HG03039 (cell line): ENCODE results near the gene C13orf46.

Experiments
- ATAC-seq: cut with Tn5 transposase; IDR thresholded peaks from one replicate; pipeline ENCODE4 v1.9.1; 2021; ENCODE audit warnings: mild to moderate bottlenecking, moderate library complexity; ENCODE audit not compliant: unreplicated experiment

C13orf46 gene

DNA sequence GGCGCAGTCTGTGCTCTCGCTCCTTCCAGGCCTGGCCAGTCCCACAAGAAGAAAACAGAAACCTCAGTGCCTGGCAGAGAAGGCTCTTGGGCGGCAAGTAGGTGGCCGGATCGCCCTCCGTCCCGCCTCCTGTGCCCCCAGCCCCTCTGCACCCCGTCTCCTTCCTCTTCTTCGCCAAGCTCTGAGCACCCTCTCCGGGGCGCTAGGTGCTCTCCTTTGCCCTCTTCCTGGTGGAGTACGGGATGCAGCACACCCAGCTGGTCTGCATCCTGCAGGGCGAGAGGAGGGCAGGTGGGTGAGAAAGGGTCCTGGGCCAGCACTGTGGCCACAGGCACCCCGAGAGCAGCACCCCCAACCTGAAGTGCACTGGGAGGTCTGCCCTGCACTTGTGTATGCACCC lies 17.3 kb downstream of the C13orf46 start:
- ATAC-seq: no peak

DNA sequence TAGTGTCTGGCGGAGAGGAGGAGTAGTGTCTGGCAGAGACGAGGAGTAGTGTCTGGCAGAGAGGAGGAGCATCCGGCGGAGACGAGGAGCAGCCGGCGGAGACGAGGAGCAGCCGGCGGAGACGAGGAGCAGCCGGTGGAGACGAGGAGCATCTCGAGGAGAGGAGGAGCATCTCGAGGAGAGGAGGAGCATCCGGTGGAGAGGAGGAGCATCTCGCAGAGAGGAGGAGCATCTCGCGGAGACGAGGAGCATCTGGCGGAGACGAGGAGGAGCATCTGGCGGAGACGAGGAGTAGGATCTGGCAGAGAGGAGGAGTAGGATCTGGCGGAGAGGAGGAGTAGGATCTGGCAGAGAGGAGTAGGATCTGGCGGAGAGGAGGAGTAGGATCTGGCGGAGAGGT lies 18.2 kb downstream of the C13orf46 start:
- ATAC-seq: no peak

DNA sequence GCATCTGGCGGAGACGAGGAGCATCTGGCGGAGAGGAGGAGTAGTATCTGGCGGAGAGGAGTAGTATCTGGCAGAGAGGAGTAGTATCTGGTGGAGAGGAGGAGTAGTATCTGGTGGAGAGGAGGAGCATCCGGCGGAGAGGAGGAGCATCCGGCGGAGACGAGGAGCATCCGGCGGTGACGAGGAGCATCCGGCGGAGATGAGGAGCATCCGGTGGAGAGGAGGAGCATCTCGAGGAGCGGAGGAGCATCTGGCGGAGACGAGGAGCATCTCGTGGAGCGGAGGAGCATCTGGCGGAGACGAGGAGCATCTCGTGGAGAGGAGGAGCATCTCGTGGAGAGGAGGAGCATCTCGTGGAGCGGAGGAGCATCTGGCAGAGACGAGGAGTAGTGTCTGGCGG lies 18.6 kb downstream of the C13orf46 start:
- ATAC-seq: no peak

DNA sequence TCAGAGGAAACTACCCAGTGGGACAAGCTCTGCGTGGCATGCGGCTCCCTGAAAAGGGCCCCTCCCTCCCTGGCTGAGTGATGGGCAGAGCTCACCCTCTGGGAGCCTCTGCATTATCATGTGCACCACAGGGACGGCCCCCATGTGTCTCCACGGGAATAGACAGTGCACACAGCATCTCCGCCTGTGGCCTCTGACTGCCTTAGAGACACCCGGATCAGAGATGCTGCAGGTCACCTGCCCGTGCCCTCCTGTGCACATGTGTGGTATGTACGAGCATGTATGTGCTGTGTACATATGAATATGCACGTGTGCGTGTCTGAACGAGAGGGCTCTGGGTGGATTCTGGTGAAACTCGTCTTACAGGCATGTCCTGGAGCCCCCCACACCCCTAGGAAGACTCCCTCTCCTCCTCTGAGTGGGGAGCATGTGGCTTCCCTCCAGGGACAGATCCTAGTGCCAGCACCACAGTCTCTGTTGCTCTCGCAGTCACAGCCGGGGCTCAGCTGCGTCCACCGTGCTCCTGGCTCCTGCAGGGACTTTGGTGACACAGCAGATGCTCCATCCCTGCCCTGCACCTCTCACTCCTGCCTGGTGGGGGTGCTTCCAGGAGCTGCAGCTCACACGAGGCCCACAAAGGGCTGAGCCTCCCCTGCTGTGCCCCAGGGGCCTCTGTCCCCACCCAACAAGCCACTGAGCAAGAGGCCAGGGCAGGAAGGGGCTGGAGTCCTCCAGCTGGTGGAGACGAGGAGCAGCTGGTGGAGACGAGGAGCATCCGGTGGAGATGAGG lies 19.6 kb downstream of the C13orf46 start:
- no peak for ATAC-seq

DNA sequence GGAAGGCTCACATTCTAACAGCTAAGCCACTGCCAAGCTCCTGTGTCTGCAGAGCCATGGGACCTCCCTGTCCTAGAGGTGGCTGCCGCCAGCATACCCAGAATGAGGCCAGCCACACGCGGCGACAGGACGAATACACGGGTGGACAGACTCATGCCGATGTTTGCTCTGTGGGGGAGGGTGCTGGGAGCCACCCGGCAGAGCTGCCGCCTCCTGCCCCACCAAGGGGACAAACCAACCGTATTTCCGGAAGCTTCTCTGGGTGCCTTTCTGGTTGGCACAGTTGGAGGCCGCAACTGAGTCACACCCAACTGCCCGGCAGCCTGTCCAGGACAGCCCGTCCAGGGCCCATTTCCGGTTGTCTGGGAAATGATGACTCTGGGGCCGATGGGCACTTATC lies 20.3 kb downstream of the C13orf46 start:
- no peak for ATAC-seq

DNA sequence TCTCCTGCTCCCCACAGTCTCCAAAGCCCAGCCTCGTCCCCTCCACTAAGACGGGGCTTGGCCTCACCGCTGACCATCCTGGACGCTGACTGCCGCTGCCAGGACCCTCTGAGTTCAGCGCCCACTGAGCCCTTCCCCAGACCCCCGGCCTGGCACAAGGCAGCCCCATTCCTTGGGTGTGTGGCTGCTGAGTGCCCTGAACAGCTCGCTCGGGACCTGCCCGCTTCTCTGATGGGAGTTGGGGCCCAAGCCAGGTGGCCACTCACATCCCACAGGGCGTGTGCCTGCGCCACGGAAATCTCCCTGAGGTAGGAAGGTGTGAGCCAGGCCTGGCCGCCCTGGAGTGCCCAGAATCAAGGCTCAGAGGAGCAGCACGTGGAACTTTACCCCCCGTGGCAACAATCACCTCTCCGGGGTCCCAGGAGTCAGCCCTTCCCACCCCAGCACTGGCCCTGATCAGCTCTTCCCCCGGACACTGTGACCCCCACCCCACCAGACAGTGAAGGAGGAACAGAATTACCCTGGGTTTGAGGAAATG lies 20.8 kb downstream of the C13orf46 start:
- no peak for ATAC-seq

DNA sequence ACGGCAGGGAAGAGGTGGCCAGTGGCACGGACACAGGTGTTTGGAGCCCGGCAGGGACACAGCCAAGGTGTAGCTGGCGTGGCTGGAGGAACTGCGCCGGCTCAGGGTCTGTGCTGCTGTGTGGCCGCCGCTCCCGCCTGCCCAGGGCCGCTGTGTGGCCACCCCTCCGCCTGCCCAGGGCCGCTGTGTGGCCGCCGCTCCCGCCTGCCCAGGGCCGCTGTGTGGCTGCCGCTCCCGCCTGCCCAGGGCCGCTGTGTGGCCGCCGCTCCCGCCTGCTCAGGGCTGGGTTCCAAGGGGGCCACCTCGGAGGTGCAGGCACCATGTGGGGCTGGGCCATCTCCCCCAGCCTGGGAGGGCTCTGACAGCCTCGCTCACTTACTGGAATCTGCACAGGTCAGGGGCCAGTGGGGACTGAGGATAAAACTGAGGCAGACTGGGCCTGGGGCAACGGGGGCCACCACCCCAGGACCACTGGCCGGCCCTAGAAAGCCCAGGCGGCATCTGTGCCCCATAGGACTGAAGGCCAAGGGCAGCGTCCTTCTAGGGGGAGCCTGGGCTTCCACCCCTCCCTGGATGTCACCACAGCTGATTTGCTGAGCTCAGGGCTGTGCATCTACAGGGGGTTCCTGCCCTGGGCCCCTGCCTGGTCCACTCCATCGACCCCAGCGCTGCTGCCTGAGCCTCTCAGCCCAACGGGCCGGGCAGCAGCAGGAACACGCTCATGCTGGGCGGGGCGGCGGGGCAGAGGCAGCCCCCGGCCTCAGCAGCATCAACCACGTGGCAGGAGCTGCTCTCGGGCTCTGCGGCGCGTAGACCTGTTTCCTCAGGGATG lies 21.5 kb downstream of the C13orf46 start:
- ATAC-seq: no peak

DNA sequence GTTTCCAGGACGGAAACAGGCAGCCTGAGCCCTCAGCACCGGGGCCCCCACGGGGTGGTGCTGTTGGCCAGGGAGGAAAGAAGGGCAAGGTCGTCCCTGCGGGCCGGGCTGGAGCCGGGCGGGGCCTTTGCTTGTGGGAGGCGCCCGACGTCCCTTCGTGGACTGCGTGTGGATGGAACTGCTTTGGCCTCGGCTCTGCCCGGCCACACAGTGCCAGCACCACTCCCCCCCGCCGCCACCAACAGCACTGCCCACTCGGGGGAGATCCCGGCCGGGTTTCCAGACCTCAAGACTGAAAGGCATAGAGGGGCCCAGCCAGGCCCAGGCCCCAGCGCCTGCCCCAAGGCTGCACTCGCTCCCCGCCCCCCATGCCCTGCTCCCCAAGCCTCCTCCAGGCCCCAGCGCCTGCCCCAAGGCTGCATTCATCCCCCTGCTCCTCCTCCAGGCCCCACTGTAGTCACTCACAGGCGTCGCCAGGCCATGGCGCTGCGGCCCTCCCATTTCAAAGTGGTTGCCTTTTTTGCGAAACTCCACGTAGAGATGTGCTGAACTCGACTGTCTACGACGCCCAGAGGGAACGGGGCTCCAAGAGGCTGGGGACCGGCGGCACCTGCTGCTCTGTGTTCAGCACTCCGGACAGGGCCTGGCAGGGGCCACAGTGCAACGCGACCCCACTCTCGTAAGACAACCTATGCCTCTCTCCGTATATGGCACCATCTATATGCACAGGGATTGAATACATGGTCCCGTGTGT lies 22.5 kb downstream of the C13orf46 start:
- ATAC-seq: no peak

DNA sequence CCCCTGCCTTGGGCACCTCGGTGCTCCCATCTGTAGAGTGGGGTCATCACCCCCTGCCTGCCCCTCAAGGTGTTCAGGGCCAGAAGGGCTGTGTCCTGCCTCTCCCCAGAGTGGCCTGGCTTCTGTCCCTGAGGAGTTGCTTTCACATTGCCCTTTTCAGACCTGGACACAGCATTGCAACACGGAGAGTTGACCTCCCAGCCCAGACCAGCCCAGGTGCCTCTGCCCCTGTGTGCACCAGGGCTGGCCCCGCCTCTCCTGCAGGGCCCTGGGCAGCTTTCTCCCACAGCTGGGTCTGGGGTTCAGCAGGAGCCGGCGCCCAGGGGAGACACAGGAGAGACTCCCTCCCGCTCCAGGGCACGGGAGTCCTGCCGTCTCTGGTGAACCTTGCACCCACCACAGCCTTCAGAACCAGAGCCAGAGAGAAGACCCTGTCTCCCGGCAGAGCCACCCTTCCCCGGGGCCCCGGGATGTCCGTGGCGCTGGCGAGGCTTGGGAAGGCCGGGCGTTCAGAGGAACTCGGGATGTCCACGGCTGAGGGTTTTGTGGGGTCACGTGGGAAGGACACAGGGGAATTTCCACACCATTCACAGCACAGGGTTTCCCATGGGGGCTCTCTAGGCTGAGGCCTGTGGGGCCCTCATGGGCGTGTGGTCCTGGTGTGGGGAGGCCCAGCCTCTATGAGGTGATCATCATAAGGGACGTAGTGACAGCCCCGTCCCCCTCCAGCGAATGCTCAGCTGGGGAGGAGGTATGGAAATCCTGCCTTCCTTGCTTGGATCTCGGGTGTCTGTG lies 23.2 kb downstream of the C13orf46 start:
- ATAC-seq: no peak

DNA sequence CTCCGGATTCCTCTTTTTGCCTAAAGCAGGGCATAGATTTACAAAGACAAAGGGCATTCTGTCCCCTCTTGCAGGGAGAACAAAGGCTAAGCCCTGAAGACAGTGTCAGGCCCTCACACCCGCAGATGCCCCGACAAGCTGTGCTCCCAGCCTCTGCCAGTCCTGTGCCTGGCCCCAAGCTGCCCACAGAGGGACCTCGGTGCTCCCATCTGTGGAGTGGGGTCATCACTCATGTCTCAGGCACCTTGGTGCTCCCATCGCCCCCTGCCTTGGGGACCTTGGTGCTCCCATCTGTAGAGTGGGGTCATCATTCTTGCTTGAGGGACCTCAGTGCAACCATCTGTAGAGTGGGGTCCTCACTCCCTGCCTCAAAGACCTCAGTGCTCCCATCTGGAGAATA lies 24.3 kb downstream of the C13orf46 start:
- no peak for ATAC-seq

DNA sequence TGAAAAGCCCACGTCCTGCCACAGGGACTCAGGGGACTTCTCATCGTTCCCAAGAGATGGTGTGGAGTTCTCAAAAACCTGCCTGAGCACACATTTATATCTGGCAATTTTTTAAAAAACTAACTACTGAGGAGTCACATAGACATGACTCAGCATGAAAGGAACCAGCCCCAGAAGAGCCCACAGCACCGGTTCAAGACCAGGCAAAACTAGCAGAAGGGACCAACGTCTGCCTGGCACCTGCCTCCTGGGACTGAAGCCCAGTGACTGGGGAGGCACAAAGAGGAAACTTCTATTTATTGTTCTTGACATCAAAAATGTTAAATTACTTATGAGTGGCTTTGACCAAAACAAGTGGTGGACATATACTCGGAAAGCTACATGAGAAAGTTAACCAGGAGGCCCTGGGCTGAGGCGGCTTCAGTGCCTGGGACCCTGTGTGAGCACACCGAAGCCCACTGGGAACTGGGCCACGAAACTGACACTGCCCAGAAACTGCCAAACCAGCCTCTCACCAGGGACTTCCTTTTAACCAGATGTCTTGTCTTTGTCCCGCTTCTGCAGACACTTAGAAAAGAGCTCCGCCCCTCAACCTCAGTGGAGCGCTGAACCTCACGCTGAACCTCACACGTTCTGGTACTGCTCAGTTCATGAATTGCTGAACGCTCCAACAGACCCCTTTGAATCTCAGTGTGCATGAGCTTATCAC lies 25.7 kb downstream of the C13orf46 start:
- ATAC-seq: no peak

DNA sequence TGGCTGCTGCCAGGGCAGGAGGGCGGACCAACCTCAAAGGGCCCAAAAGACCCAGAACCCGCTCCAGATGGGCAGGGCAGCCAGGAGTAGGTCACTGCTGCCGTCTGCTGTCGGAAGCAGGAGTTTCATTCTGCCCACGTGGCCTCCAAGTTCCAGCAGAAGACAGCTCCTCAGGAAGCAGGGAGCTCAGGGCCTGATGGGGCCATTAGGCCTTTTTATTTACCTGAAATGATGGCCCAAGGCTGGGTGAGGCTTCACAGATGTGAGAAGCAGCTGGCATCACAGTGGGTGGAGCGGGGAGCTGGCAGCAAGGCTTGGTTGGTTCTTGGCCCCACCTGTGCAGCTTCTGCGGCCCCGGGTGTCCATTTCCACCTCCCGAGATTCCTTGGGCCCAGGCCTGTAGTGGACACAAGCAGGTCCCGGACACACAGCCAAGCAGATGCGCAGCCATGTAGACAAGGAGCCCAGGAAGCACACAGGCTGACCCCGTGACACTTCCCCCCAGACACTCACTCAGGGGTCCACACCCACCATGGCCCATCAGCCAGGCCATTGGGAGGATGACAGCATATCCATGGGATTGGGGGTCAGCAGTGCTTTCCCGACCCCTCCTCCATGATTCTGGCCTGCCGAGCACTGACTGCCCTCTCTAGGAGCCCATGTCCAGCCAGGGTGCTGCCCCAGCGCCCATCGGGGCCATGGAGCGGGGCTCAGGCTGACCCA lies 26.4 kb downstream of the C13orf46 start:
- no peak for ATAC-seq

DNA sequence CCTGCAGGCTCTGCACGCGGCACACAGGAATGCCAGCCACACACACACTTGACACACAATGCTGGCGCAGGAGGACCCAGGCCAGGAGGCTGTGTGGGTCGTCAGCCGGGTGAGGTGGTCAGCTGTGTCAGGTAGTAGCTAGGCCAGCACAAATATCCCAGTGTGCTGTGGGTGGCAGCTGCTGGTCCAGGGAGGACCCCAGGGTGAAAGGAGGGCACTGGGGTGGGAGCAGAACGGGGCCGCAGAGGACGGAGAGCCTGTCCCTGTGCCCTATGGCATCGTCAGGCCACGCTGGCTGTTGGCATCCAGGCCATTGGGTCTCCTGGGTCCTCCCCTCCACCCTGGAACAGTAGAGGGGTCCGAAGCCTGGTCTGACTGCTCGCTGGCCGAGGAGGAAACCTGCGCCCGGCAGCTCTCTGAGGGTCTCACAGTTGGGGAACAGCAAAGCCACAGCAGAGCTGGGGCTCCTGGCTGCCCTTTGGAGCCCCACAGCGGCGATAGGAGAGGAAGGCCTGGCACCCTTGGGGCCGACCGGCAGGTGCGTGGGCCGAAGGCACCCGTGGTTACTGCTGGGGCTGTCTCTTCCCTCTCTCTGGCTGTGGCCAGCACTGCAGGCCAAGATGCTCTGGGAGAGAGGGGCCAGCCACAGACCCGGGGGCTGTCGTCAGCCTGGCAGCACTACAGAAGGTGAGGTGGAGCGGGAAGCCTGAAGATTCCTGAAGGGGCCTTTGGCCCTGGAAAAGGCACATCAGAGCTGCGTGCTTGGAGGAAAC lies 27.3 kb downstream of the C13orf46 start:
- no peak for ATAC-seq

DNA sequence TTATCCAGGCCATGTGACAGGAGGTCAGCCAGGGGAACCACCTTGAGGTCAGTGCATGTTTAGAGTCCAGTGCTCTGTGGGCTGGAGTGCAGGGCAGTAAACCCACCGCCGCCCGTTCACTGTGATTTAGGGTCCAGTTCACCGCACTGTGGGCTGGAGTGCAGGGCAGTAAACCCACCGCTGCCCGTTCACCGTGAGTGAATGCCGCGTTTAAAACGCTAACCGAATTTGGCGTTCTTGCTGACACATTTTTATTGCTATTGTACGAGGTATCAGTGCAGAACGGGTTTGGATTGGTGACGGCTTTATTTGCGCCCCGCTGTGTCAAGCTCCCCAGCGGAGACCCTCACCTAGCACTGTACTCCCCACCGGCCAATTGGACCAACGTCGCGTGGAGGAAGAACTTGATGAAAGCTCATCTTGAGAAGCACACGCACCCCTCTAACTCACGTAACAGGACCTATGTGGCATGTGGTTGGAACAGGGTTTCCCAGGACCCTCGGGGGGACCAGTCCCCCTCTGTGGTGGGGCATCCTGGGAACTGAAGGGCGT lies 27.9 kb downstream of the C13orf46 start:
- ATAC-seq: no peak

DNA sequence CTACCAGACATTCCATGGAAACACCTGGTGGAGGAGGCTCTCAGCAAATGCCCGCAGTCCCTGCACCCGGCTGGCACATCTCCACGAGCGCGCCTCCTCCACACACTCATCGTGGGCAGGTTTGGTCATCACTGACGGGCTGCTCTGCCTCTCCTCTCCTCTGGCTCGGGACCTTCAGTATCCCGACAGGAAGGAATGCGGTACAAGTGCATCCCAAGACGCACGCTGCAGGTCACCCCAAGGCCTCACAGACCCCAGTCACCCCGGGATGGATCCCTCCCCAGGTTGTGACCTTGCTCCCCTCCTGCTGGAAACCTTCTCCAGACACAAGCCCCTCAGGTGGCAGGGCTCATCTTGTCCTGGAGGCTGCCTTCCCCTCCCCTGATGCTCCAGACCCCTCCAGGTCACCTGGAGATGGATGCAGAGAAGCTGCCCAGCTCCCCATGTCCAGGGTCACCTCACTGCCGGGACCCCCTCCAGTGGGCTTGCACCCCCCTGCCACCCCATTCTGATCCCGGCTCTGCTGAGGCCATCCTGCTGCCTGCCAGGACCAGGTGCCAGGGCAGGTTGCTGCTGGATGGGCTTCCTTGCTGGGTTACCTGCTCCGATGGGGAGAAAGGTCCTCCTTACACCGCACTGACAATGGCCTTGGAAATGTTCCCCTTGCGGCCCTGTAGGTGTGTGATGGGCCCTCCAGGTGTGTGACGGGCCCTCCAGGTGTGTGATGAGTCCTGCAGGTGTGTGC lies 29.9 kb downstream of the C13orf46 start:
- ATAC-seq: no peak

DNA sequence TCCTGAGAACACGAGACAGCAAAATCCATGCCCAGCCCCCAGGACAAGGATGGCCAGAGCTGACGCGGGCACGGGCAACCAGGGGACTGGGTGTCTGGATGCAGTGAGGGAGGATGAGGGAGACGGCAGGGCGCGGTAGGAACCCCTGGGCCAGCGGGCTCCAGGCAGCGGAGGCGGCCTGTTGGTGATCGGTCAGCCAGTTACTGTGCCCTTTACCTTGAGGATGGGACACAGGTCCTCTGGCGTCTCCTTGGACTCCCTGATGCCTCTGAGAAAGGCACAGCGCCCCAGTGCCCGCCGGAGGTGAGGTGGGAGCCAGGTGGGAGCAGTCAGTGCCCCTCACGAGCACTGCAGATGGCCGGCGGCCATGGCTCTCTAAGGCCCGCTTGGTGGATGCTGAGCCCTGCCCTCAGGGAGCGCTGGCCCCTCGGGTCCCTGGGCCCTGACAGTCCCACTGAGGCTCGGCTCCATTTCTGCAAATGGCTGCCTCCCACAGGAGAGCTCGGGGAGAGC lies 31.2 kb downstream of the C13orf46 start:
- no peak for ATAC-seq

DNA sequence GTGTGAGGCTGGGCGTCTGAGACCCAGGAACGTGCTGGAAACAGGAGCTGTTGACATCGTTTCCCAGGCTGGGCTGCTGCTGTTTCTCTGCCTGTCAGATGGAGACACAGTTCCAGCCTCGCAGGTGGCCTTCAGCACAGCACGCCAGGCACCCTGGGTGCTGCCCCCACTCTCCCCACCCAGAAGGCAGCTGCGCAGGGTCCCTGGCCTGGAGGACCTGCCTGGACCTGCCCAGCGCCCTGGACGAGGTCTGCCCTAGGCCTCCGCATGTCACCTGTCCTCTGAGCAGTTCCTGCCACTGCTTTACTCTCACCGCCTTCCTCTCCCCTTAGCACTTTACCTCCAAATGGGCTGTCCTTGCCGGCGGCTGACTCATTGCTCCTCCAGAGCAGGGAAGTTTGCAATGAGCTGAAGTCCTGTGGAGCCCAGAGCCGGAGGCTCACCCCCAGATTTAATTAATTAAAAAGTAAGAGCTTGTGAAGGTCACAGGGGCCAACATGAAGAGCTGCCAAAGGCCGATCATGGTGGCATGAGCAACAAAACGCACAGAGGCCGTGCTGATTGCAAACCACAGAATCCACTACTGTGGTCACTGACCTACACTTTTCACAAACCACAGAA lies 32.2 kb downstream of the C13orf46 start:
- no peak for ATAC-seq
